Ishikawa (cell line): Measurements from ENCODE around the gene SLC9A6.

Experiments used
- MAX ChIP-seq: IDR thresholded peaks from 2 replicates; pipeline ENCODE4 v1.6.1; 2012
- RAD21 ChIP-seq: IDR thresholded peaks from 2 replicates; pipeline ENCODE4 v1.6.1; 2012; ENCODE audit warnings: low read depth
- TAF1 ChIP-seq: IDR thresholded peaks from 2 replicates; pipeline ENCODE4 v1.6.1; 2012; ENCODE audit warnings: low read depth, mild to moderate bottlenecking
- TCF12 ChIP-seq: IDR thresholded peaks from 2 replicates; pipeline ENCODE4 v1.6.1; 2012; ENCODE audit warnings: low read depth

GRCh38 chrX:136055651-136056221 is 70.5 kb downstream of the SLC9A6 start:
- TF ChIP-seq TCF12 (no peak), MAX (no peak), TAF1 (no peak), RAD21 (no peak)
